ENCODE measurements around the gene DNASE1L1. TPM values are rescaled to one million over a fixed set of nuclear protein-coding genes. Genes with fewer than 3 reads are reported as not detected.

DNASE1L1 gene
- total RNA-seq, 4 donors from 2014 or later = 11.1 to 29.3 (median 22.3) TPM

- Histone ChIP-seq H3K9me3 (no peaks in the 10 kb centered on the region), H3K4me1 (peaks cover 0 to 57% (median 0%) of the 10 kb centered on the region in 3 donors), H3K27ac (peak overlapping the region; percentile 8 to 99 (median 86)), H3K27me3 (no peaks in the 10 kb centered on the region), H3K4me3 (no peak overlapping the region), H3K36me3 (peaks cover 0 to 99% of the 10 kb centered on the region in 2 donors)
- WGBS, 2 donors (ENCODE audit: low coverage in 1 of 2) = 58% methylated on average over 8 of the region's 12 CpGs; no CpG with 5 or more reads in 1 of the 2 donors
- TF ChIP-seq CTCF (IDR thresholded peaks at IDR 0.05) (no peak), POLR2A (IDR thresholded peaks at IDR 0.05) (no peak), EP300 (IDR thresholded peaks at IDR 0.05) (no peak), POLR2AphosphoS5 (IDR thresholded peaks at IDR 0.05) (no peak)
- no peak for ATAC-seq
Observed at GRCh38 chrX:154355776-154356140, 53.3 kb downstream of the DNASE1L1 start.

GRCh38 chrX:154355094-154355775 is 53.8 kb downstream of the DNASE1L1 start:
- Histone ChIP-seq H3K27ac (peak overlapping the region; percentile 8 to 99 (median 86)), H3K27me3 (no peaks in the 10 kb centered on the region), H3K36me3 (peaks cover 0 to 100% of the 10 kb centered on the region in 2 donors), H3K4me3 (no peak overlapping the region), H3K4me1 (peaks cover 0 to 57% (median 0%) of the 10 kb centered on the region in 3 donors), H3K9me3 (no peaks in the 10 kb centered on the region)
- no CpG with 5 or more reads among the region's 30 CpGs for WGBS, 2 donors (ENCODE audit: low coverage in 1 of 2)
- ATAC-seq = no peak
- TF ChIP-seq POLR2A (IDR thresholded peaks at IDR 0.05) = no peak
- TF ChIP-seq EP300 (IDR thresholded peaks at IDR 0.05) = no peak
- no peak for TF ChIP-seq CTCF (IDR thresholded peaks at IDR 0.05)
- TF ChIP-seq POLR2AphosphoS5 (IDR thresholded peaks at IDR 0.05) = no peak

- Histone ChIP-seq H3K4me1 (peaks cover 0 to 54% (median 0%) of the 10 kb centered on the region in 3 donors), H3K36me3 (peaks cover 0 to 100% of the 10 kb centered on the region in 2 donors), H3K4me3 (no peak overlapping the region), H3K27me3 (no peaks in the 10 kb centered on the region), H3K27ac (peak overlapping the region; percentile 10 to 99 (median 86)), H3K9me3 (no peaks in the 10 kb centered on the region)
- no peak for ATAC-seq
- no peak for TF ChIP-seq CTCF (IDR thresholded peaks at IDR 0.05)
- TF ChIP-seq POLR2AphosphoS5 (IDR thresholded peaks at IDR 0.05) = no peak
- no peak for TF ChIP-seq POLR2A (IDR thresholded peaks at IDR 0.05)
- TF ChIP-seq EP300 (IDR thresholded peaks at IDR 0.05) = no peak
- WGBS, 2 donors (ENCODE audit: low coverage in 1 of 2) = 12% methylated on average over 3 of the region's 13 CpGs; no CpG with 5 or more reads in 1 of the 2 donors
Observed at GRCh38 chrX:154354516-154354915, 54.5 kb downstream of the DNASE1L1 start.

- 58% methylated on average over 8 of the region's 14 CpGs; no CpG with 5 or more reads in 1 of the 2 donors for WGBS, 2 donors (ENCODE audit: low coverage in 1 of 2)
- Histone ChIP-seq H3K27ac (peak overlapping the region; percentile 10 to 99 (median 86)), H3K36me3 (peaks cover 0 to 100% of the 10 kb centered on the region in 2 donors), H3K4me3 (no peak overlapping the region), H3K9me3 (no peaks in the 10 kb centered on the region), H3K27me3 (no peaks in the 10 kb centered on the region), H3K4me1 (peaks cover 0 to 49% (median 0%) of the 10 kb centered on the region in 3 donors)
- TF ChIP-seq EP300 (IDR thresholded peaks at IDR 0.05) (no peak), POLR2AphosphoS5 (IDR thresholded peaks at IDR 0.05) (peak; percentile 5), CTCF (IDR thresholded peaks at IDR 0.05) (no peak), POLR2A (IDR thresholded peaks at IDR 0.05) (no peak)
- no peak for ATAC-seq
Observed at GRCh38 chrX:154354013-154354412, 55.0 kb downstream of the DNASE1L1 start.
